ENCODE measurements around the gene HCN2. TPM values are rescaled to one million over a fixed set of nuclear protein-coding genes. Genes with fewer than 3 reads are reported as not detected.

Gene HCN2
- total RNA-seq, 1 donor from 2014 or later, result 2.0 TPM

GRCh38 chr19:633786-634639 lies 44.3 kb downstream of the HCN2 start:
- no peak for DNase-seq (ENCODE audit: extremely low read depth, low read depth, low spot score)

GRCh38 chr19:634975-635652 lies 45.4 kb downstream of the HCN2 start:
- no peak for DNase-seq (ENCODE audit: extremely low read depth, low read depth, low spot score)

GRCh38 chr19:638906-639252 lies 49.2 kb downstream of the HCN2 start:
- no peak for DNase-seq (ENCODE audit: extremely low read depth, low read depth, low spot score)

DNA sequence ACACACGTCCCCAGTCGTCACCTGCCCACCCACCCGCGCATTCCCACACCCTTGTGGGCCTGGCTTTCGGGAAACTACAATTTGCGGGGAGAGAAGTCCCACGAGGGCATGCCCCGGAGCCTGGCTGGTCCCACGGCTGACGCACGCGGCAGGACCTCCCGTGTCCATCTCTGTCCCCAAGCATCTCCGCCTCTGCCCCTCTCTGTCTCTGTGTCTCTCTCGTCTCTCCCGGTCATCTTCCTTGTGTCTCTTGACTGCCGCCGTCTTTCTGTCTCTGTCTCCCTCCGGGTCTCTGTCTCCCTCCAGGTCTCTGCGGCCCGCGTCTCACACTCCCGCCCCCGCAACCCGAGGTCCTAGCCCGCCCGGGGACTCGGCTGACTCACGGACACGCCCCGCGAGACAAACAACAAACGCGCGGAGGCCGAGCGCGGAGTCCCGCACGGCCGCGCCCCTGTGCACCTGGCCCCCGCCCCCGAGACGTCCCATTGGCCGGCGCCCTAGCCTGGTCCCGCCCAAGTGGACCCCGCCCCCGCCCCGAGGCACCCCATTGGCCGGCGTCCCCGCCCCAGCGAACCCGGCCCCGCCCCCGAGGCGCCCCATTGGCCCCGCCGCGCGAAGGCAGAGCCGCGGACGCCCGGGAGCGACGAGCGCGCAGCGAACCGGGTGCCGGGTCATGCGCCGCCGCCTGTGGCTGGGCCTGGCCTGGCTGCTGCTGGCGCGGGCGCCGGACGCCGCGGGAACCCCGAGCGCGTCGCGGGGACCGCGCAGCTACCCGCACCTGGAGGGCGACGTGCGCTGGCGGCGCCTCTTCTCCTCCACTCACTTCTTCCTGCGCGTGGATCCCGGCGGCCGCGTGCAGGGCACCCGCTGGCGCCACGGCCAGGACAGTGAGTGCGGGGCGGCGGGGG lies 49.8 kb downstream of the HCN2 start, which contains the start of gene FGF22:
TSS of gene FGF22 (plus strand) at position 627 of the 908 bp plus-strand sequence. CDS start at position 674, 47 bp downstream.
- DNase-seq (ENCODE audit: extremely low read depth, low read depth, low spot score), result no peak

GRCh38 chr19:640161-640558 lies 50.5 kb downstream of the HCN2 start:
- no peak for DNase-seq (ENCODE audit: extremely low read depth, low read depth, low spot score)

DNA sequence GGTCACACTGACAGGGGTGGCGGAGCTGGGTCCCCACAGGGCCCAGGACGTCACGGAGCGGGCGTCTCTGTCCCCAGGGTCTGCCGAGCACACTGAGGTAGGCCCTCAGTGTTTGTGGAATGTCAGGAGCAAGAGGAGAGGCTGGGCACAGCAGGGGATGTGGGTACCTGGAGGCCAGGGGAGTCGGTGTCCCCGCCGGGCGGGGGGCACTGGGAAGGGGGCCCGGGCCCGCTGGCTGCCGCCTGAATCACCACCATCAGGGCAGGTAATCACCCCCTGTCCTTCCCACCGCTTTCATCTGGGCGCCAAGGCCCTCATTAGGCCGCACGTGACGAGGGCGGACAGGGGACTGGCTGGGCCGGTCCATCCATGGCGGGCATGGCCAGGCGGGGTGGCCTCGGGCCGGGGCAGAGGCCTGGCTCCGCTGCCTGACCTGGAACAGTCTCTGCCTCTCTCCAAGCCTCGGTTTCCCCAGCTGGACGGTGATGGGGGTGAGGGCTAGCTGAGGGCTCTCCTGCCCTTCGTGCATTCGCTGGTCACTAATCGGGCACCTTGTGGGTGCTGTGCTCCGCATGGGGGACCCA lies 51.0 kb downstream of the HCN2 start:
- DNase-seq (ENCODE audit: extremely low read depth, low read depth, low spot score), result no peak

DNA sequence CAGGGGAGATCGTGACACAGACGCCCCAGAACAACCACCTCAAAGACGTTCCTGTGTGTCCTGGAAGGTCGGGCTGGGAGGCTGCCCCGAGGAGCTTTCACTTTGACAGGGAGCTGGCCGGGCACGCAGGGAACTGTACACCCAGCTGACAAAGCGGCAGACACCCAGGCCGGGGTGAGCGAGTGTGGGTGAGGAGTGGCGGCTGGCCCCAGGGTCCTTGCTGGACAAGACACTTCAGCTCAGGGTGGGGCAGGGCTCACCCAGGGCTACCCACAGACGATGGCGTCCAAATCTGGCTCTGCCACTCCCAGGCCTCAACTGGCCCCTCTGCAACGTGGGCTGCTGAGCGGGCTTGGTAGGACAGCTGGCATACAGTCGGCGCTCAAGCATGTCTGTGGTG lies 52.0 kb downstream of the HCN2 start:
- DNase-seq (ENCODE audit: extremely low read depth, low read depth, low spot score), result no peak

DNA sequence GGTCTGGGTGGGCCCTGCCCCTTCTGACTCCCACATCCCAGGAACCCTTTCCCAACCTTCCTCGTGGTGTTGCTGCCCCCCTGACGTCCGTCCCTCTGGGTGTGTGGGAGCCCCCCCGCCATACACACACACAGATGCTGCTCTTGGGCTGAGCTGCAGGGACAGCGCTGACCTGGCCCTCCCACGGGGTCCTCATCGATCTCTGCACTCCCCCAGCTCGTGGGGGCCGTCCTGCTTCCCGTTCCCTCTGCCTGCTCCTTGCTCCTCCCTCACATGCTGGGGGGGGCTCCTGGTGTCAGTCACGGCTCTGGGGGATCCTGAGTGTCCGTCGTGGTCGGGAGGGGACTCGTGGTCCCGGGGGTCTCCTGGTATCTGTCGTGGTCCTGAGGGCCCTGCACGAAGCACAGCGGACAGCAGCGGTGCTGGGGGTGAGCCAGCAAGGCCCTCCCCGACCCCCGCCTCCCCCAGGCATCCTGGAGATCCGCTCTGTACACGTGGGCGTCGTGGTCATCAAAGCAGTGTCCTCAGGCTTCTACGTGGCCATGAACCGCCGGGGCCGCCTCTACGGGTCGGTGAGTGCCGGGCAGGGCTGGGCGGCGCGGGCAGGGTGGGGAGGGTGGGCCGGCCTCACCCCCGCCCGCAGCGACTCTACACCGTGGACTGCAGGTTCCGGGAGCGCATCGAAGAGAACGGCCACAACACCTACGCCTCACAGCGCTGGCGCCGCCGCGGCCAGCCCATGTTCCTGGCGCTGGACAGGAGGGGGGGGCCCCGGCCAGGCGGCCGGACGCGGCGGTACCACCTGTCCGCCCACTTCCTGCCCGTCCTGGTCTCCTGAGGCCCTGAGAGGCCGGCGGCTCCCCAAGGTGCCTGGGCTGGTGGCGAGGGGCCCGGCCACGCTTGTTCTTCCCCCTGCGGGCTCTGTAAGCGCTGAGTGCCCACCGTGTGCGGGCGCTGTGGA lies 53.4 kb downstream of the HCN2 start:
- no peak for DNase-seq (ENCODE audit: extremely low read depth, low read depth, low spot score)

DNA sequence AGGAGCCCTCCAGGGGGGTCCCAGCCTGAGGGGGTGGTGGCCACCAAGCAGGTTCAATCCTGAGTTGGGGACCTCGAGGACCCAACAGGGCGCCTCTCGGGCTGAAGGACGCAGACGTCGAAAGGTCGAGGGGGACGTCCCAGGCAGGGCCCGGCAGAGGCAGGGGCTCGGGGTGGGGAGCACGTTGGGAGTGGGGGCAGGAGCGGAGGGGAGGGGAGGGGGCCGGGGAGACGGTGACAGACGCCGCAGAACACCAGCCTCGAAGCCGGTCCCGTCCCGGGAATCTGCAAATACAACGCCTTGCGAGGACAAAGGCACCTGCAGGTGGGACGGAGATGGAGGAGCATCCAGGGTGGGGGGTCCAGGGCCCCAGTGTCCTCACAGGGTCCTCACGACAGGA lies 54.1 kb downstream of the HCN2 start:
- no peak for DNase-seq (ENCODE audit: extremely low read depth, low read depth, low spot score)

DNA sequence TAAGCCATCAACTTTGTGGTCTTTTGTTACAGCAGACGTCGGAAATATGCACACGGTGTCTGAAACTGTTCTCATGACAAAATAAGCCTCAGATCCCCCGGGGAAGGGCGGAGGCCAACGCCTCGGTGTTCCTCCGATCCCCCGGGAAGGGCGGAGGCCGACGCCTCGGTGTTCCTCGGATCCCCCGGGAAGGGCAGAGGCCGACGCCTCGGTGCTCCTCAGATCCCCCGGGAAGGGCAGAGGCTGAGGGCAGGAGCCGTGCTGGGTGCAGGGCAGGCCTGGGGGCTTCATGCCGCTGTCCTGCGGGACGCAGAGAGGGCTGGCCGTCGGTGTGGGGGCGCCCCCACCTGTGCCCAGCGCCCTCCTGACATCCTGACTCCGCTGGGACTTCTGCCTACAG lies 54.7 kb downstream of the HCN2 start:
- no peak for DNase-seq (ENCODE audit: extremely low read depth, low read depth, low spot score)

GRCh38 chr19:644789-645188 lies 55.1 kb downstream of the HCN2 start:
- DNase-seq (ENCODE audit: extremely low read depth, low read depth, low spot score), result no peak

GRCh38 chr19:645912-646778 lies 56.5 kb downstream of the HCN2 start:
- no peak for DNase-seq (ENCODE audit: extremely low read depth, low read depth, low spot score)

DNA sequence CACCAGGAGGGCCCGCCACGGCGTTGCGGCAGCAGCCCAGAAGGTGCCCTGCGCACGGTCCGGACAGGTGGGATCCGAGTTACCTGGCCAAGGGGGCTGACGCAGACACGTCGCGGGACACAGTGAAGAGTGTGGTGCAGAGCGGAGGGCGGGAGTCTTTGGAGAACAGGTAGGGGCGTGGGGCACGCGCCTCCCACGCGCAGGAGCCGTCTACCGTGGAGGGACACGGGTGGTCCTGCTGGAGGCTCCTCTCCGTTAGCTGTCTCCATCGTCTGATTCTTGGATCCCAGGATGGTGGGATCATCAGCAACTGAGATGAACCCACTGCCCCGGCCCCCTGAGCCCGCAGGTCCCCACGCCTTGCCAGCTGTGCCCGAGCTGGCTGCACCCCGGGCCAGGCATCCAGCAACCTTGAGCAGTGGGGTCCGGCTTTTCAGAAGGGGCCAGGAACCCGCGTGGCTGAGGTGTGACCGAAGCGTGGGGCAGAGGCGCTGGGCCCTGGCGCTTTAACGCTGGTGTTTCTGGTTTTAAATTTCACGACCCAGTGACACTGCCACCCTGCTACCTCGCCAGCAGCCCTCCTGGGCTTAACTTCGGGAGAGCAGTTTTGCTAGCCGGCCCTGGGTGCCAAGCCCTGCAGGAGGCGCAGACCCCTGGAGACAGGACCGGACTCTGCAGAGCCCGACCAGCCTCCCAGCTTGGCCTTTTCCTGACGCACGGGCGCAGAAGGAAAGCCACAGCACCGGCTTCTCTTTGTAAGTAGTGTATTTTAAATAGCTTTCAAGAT lies 57.3 kb downstream of the HCN2 start:
- DNase-seq (ENCODE audit: extremely low read depth, low read depth, low spot score), result no peak

DNA sequence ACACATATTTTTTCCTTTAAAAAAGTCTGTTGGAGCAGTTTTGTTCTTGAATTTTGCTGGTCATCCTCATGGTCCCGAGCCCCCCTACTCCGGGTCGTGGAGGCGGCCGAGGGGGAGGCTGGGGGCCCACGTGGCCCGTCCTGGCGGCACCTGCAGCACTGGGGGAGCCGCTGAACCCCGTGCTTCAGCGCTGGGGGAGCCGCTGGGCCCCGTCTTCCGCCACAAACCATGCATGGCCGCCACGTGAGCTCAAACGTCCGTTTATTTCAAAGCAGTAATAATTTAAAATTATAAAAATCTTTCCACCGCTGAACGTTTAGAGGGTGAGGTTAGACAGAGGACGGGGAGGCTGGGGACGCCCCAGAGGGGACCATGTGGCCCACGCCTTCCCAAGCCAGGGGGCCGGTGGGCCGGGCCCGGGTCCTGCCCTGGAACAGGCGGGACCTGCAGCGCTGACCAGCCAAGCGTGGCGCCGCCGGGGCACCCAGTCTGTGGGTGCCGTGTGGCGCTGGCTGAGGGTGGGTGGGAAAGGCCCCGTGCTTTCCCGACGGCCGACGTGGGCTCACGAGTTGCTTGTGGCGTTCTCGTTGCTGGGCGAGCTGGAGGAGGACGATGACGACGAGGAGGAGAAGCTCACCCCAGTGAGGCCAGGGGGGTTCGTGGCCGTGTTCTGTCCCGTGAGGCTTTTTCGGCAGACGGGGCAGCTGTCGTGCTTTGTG lies 58.0 kb downstream of the HCN2 start:
- DNase-seq (ENCODE audit: extremely low read depth, low read depth, low spot score), result no peak

GRCh38 chr19:648305-648704 lies 58.6 kb downstream of the HCN2 start:
- no peak for DNase-seq (ENCODE audit: extremely low read depth, low read depth, low spot score)

DNA sequence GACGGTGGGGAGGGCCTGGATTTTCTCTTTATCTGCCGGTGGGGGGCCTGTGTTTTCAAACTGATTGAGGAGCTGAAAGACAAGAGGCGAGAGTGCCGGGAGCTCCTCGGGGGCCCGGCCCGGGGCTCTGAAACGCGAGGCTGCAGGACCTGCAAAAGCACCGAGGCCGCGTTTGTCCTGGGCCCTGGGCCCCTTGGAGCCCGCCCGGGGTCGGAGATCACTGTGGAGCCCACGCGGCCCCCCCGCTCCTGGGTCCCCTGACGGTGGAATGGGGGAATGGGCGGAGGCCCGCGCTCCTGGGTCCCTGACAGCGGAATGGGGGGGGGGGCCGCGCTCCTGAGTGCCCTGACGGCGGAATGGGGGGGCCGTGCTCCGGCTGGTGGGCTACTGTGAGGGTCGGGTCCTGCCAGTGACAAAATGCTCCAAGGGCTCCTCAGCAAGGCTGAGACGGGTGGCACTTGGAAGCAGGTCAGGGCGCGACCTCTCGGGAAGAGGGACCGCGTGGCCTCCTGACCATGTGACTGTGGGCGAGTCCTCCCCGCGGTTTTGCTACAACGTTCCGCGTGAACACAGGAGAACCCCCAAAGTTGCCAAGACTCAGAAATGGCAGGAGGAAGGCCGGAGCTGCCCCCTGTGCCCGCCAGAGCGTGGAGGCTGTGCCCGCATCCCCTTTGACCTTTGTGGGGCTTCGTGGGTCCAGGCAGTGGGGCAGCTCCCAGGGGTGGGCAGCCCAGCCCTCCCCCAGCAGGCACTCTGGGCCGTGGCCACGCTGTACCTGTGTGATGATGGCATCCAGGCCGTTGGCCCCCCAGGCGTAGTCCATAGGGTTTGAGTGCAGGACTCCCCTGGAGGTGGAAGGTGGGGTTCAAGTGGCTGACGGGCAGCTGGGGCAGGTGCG lies 59.5 kb downstream of the HCN2 start:
- no peak for DNase-seq (ENCODE audit: extremely low read depth, low read depth, low spot score)

Data from glomerular endothelial cell (primary cell).